GM12801 (cell line): ENCODE data around the gene MRFAP1L1.

Source experiments
- CTCF ChIP-seq: IDR thresholded peaks from one replicate; pipeline ENCODE4 v1.5.1; 2011; ENCODE audit warnings: control low read depth; ENCODE audit not compliant: insufficient read length; ENCODE audit errors: extremely low read depth

Gene MRFAP1L1

GRCh38 chr4:6709230-6710114 is at the start of gene MRFAP1L1:
Gene MRFAP1L1 (minus strand): TSS chr4:6709865. CDS start chr4:6709629, 236 bp downstream.
- no peak for TF ChIP-seq CTCF

- TF ChIP-seq CTCF = no peak
These were observed 49.1 kb upstream of the MRFAP1L1 start for GRCh38 chr4:6758728-6759127.

GRCh38 chr4:6755088-6755753 is 45.6 kb upstream of the MRFAP1L1 start:
- TF ChIP-seq CTCF = no peak

- TF ChIP-seq CTCF = no peak
These were observed 44.9 kb upstream of the MRFAP1L1 start for GRCh38 chr4:6754481-6755087.

- TF ChIP-seq CTCF = no peak
These were observed 44.2 kb upstream of the MRFAP1L1 start for GRCh38 chr4:6753891-6754290.

- TF ChIP-seq CTCF = no peak
These were observed 43.5 kb upstream of the MRFAP1L1 start for GRCh38 chr4:6753103-6753560.

- TF ChIP-seq CTCF = no peak
These were observed 42.8 kb upstream of the MRFAP1L1 start for GRCh38 chr4:6752486-6752829.
